Stimulated activated CD8-positive, alpha-beta memory T cell treated with anti-CD3 and anti-CD28 coated beads, Interleukin-2, amount 100 ng/mL, for 48 hours (primary cell): ENCODE measurements around the gene NUMB.

Experiments
- DNase-seq, 2 donors: peaks; one replicate each; pipeline ENCODE4 v3.0.0-alpha.2; 2020; ENCODE audit warnings: low read depth in 2 of 2

NUMB gene

DNA sequence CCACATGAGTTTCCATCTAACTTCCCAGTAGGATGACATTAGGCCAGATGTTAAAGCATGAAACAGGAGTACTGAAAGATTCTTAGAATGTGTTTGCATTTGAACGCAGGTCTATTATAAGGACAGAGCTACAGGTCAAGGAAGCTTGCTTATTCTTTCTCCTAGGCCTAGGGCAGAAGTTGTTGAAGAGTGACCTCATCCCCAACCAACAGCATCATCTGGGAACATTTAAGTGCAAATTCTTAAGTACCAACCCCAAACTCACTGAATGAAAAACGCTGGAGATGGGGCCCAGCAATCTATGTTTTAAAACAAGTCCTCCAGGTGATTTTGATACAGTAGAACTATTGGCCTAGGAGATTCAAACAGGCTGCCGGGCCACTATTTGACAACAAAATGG lies 168.6 kb downstream of the NUMB start:
- no peak for DNase-seq

DNA sequence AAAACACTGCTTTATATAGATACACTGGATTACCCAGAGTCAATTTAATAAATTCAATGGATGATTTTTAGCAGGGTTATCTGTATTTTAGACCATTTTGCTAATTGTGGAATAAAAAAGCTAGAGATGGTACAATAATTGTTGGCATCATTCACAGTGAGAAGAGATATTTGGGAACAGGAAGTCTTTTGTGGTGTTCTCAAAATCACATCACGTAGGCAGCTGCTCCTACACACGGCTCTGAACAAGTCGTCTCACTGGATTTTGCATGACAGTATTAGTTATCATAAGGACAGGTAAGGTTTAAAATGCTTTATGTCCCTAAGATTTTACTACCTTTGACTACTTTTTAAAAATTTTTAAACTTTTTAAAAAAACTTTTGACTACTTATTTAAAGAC lies 169.0 kb downstream of the NUMB start:
- no peak for DNase-seq

DNA sequence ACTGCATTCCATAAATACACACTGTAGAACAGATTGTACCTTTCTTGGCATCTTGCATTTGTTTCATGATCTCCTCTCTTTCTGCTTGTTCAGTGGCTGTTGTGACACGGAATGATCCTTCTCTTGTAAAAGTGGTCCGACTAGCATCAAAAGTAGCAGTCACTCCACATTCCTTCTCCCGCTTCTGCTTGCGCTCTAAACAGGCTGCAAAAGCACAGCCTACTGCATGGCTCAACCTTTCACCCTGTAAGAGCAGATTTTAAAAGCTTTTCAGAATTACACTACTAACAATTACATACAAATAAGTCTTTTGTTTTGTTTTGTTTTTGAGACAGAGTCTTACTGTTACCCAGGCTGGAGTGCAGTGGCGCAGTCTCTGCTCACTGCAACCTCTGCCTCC lies 171.3 kb downstream of the NUMB start:
- DNase-seq: no peak

DNA sequence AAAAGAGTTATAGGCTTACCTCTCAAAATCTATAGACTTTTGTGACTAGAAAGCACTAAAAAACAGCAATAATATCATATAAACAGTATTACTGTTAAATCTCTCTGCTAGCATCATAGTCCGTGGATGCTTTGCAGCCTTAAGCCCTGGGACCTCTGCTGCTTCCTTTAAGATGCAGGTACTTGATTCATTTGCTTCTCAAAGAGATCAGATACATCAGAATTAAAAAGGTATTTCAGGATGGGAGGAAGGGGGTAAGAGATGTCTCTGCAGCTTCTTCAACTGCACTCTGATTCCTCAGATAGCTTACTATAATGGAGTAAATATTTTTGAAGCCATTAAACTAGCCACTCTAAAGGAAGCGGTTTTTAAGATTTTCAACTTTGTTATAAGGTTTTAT lies 171.7 kb downstream of the NUMB start:
- DNase-seq: no peak

DNA sequence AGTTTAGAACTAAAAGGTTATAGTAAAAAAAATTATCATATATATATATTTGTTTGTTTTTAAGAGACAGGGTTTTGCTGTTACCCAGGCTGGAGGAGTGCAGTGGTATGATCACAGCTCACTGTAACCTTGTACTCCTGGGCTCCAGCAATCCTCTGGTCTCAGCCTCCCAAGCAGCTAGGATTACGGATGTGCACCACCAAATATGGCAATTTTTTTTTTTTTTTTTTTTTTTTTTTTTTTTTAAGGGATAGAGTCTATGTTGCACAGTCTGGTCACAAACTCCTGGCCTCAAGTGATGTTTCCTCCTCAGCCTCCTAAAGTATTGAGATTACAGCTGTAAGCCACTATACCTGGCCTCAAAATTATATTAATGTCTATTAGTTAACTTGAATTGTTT lies 172.4 kb downstream of the NUMB start:
- no peak for DNase-seq

DNA sequence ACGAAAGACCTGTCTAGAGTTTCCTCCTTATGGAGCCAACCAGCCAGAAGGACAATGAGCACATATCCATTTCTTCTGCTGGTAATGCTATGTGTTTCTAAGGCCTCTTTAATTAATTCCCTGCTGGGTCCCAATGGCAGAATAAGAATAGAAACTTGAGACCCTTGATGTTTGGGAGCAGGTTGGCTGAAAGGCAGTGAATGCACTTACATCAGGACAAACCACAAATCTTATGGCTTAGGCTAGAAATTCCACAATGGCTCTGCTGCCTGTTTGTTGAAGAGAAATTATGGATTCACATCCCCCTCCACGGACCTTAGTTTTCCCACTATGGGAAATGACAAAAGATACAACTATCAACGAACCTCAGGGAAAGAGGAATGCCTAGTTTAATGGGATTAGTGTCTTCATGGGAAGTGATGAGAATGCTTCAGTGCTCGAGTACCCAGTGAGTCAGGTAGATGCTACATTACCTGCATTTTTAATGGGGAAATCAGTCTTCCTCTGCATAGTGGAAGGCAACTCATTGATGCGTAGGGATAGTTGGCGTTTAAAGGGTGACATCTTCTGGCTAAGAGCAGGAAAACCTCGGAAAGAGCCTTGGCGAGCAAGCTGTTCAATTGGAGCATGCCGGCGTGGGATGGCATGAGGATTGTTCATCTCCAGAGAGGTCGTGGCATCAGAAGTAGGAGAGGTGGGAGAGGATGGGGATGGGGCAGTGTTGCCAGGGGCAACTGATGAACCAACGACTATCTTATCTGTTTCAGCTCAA lies 174.6 kb downstream of the NUMB start:
- DNase-seq: no peak

DNA sequence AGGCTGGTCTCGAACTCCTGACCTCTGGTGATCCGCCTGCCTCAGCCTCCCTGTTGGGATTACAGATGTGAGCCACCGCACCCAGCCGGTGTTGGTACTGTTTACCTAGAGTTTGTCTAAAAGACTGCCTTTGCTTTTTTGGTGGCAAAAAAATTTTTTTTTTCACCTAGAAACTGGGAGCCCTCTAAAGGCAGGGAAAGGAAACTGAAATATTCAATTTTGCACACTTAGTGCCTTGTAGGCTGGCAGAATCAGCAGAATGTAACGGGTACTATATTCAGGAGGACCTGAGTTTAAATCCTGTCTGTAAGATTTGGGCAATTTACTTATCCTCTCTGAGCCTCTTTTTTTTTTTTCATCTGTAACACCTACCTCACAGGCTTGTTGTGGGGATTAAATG lies 177.4 kb downstream of the NUMB start:
- DNase-seq: no peak

DNA sequence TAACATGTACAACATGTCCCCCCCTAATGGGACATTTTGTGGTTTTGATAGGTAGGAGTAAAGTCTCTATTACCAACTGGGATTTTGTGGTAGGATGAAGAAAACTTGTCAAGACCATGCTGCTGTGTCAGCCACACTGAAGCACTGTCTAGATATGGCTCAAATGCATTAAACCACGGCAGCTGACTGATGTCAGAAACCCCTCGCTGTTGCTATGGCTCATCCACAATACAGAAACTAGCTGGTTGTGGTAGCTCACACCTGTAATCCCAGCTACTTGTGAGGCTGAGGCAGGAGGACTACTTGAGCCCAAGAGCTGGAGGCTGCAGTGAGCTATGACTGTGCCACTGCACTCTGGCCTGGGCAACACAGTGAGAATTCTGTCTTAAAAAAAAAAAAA lies 181.0 kb downstream of the NUMB start:
- DNase-seq: no peak

DNA sequence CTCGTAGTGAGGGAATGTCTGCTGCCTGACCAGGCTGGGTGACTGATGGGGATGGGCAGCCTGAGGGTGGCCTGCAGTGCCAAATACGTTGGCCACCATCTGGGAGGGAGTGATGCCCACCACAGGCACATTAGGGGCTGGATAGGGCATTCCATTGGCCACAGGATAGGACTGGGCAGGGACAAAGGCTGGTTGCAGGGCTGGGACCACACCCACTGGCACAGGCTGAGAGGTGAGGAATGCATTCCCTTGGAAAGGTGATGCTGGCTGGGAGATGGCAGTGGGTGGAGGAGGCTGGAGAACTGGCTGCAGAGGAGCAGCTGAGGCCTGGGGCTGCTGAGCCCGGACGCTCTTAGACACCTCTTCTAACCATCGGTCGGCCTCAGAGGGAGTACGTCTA lies 181.5 kb downstream of the NUMB start:
- no peak for DNase-seq

DNA sequence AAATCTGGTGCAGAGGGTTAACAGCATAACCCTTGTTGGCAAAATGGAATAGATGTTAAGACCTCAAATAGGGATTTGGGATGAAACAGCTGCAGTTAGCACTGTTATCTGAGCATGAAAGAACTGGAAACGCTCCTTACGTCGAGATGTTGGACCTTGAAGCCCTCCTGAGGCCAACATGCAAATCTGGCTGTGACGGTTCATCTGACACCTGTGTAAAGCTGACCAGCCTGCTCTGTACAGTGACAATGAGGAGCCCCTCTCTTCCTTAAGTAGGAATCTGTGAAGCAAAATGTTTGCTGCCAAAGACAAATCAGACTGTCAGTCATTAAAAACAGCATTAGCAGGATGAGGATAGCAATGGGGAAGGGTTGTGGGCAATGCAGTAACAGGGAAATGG lies 184.5 kb downstream of the NUMB start:
- DNase-seq: no peak

DNA sequence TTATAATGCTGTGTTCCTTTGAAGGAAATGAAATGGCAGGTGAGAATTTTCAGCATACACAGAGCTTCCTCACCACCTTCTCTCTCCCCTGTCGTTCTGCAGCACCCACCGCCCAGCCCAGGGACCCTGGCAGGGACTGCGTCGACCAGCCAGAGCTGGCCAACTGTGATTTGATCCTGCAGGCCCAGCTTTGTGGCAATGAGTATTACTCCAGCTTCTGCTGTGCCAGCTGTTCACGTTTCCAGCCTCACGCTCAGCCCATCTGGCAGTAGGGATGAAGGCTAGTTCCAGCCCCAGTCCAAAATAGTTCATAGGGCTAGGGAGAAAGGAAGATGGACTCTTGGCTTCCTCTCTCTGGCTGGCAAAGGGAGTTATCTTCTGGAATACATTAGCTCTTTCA lies 186.0 kb downstream of the NUMB start:
- no peak for DNase-seq

DNA sequence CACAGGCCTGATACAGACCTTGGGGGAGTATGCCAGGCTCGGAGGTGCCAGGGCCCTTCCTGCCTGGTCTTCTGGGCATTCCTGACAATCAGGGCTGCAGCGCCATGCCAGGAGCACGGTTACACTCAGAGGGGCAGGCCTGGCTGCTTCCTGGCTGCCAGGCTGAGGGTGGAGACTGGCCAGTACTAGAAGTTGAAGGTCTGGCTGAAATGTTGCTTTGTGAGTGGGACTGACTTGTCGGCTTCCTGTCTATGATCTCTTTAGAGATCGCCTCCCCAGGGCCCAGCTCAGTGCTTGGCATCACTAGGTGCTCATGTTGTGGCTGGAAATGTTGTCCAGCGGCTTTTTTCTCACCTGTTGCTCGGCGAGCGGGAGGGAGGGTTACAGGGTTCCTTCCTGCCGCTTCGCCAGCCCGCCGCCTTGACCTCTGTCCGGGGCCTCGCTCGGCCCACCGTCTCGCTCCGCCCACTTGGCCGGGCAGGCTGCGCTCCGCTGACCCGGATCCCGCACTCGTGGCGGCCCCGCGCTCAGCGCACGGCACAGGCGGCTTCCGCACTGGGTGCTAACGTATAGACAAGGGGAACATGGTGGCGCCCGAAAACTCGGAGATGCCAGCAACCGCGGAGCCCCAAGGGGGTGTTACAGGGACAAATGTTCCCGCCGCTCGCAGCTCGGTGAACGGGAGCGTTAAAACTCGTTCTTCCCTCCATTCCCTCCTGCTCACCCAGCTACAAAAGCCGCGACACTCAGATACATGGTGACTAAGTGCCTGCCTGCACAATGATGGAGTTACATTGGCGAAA lies 188.4 kb downstream of the NUMB start:
- DNase-seq: no peak

DNA sequence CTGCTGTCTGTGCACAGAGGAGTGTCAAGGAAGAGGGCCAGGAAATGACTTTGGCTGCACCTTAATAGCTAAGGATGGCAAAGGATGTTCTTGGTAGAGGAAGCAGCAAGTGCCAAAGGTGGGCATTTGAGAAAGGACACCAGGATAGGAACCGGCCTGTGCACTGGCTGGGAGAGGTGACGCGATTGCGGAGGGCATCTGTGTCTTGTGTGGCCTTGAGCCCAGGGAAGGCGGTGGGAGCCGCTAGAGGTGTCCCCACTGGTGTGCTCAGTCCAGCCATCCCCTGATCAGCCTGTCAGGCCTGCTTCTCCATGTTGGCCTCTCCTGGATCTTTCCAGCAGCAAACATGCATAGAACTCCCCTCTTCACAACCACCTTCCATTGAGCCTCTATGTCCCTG lies 190.9 kb downstream of the NUMB start:
- DNase-seq: no peak

DNA sequence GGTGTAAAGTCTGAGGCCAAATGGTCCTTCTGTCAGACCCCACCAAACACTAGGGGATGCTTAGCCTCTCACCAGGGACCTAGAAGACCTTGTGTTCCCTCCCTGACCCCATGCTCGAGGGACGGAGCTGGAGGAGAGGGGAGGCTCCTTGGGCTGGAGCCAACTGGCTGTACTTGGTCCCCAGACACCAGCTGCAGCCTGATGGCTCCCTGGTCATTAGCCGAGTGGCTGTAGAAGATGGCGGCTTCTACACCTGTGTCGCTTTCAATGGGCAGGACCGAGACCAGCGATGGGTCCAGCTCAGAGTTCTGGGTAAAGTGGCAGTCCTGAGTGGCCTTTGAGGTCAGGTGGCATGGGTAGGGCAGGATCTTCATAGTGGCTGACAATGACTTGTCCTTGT lies 192.0 kb downstream of the NUMB start:
- DNase-seq: no peak

DNA sequence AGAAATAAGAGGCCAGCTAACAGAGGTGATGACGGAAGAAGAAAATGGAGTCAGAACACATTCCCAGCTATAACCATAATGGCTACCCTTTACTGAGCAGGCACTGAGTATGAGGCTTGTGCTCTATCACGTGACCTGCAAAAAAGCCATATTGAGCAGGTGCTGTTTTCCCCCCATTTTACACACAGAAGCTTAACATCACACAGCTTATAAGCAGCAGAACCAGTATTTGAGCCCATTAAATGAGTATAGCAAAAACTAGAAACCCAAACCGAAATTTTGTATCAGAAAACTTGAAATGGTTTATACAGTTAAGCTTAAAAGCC lies 192.7 kb downstream of the NUMB start:
- DNase-seq: no peak

DNA sequence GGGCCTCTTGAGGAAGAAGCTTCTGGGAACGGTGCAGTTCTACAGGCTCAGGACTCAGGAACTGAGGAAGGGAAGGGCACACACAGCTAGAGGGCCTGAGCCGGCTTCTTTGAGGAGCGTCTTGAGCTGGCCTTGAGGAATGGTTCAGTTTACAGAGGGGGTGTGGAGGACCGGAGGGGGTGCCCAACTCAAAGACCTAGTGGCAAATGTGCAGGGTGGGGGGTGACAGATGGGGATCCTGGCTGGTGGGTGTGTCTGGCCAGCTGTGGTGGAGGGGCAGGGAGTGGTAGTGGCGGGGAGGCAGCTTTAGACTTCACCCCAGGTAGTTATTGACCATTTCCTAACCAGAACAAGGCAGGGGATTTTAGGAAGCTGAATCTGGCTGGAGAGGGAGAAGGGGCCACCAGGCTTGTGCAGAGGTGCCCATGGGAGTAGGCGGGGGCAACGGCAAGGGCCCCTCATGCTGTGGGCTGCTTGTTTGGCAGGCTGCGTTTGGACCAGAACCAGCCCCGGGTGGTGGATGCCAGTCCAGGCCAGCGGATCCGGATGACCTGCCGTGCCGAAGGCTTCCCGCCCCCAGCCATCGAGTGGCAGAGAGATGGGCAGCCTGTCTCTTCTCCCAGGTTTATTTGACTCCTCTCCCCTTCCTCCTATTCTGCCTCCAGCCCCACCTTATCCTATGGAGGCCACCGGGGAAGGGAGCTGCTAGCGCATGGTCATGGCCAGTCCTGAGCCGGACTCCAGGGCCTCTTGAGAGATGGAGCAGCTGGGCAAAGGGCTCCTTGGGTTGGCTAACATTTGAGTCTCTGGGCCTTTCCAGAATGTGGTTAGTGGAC lies 193.2 kb downstream of the NUMB start:
- DNase-seq: no peak

DNA sequence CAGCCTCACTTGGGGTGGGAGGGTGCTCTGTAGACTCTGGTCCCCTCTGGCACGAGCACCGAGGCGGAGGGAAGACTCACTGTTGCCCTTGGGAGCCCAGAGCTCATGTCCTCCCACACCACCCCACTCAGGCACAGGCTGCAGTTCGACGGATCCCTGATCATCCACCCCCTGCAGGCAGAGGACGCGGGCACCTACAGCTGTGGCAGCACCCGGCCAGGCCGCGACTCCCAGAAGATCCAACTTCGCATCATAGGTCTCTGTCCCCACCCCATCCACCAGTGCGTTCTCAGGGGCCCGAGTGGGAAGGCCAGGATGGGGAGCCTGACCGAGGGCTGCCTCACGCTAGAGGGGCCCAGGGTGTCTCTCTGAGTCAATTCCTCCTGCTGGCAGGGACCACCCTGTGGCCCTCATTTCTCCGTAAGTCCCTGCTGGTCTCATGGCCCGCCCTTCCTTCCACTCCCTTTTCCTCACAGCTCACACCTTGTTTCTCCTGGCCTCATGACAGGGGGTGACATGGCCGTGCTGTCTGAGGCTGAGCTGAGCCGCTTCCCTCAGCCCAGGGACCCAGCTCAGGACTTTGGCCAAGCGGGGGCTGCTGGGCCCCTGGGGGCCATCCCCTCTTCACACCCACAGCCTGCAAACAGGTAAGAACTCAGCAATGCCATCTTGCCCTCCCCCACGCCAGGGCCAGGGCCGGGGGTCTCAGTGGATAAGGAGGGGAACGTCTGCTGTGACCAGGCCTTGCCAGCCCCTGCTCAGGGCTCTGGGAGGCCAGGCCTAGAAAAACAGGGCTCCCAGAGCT lies 194.1 kb downstream of the NUMB start:
- no peak for DNase-seq

DNA sequence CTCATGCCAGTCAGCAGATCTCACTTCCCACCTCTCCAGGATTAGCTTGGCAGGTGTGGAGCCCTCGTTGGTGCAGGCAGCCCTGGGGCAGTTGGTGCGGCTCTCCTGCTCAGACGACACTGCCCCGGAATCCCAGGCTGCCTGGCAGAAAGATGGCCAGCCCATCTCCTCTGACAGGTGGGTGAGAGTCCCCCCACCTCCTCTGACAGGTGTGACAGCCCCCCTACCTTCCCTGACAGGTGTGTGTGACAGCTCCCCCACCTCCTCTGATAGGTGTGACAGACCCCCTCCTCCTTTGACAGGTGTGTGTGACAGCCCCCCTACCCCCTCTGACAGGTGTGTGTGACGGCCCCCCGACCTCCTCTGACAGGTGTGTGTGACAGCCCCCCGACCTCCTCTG lies 194.7 kb downstream of the NUMB start:
- no peak for DNase-seq

DNA sequence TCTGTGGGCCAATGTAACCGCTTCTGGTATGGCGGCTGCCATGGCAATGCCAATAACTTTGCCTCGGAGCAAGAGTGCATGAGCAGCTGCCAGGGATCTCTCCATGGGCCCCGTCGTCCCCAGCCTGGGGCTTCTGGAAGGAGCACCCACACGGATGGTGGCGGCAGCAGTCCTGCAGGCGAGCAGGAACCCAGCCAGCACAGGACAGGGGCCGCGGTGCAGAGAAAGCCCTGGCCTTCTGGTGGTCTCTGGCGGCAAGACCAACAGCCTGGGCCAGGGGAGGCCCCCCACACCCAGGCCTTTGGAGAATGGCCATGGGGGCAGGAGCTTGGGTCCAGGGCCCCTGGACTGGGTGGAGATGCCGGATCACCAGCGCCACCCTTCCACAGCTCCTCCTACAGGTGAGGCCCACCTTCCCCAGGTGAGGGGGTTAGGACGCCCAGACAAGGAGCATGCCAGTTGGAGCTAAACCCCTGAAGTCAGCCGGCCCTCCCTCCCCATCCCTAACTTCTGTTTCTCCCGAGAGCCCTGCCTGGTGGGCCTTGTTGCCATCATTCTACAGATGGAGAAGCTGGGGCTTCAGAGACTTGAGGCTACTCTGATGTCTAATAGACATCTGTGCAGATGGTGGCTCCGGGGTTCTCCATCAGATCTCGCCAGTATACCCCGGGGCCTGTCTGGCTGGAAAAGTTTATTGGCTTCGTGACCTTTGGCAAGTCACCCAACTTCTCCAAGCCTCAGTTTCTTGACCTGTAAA lies 195.7 kb downstream of the NUMB start:
- DNase-seq: no peak

DNA sequence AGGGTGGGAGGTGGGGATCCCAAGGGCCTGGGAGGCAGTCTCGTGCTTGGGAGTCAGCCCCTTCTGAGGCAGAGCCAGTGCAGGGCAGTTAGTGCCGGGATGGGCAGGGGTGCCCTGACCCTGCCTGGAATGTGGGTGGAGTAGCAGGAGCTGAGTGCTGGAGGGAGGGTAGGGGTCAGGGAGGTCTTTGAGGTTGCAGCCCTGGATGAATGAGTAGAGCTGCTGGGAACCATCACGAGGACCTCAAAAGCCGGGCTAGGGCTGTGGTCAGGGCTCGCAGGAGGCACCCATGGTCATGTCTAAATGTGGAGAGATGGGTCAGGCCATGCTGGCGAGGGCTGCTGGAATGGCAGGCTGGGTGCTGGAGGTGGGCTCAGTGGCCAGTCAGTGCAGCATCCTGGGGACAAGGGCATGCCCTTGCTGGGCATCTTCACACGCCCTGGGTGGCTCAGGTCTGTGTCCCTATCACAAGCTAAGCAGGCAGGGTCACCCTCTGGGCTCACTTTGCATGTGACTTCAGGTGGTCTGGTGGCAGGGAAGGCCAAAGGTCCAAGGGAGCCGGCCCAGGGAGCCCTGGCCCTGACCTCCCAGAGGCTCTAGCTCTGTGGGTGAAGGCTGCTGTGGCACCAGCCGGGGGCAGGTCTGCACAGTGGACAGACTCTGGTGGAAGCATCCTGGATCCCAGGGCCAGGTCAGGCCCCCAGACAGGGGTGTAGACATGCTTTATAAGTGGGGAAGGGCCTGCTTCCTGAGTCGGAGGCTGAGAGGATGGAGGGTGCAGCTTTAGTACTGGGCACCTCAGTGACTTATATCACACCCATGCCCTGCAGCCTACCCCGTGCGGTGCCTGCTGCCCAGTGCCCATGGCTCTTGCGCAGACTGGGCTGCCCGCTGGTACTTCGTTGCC lies 196.6 kb downstream of the NUMB start:
- no peak for DNase-seq
